Keratinocyte (primary cell): ENCODE measurements around the gene ARL3.

Experiments
- EZH2 ChIP-seq: IDR thresholded peaks from one replicate; pipeline ENCODE4 v1.6.1; 2012; ENCODE audit warnings: inconsistent platforms, mild to moderate bottlenecking, low read length, moderate library complexity
- TF ChIP-seq, protein P1 (sequence below), 3 experiments: IDR thresholded peaks in 1 of 3; conservative IDR thresholded peaks in 1 of 3; optimal IDR thresholded peaks in 1 of 3; 2 replicates in 2 of 3; 3 replicates in 1 of 3; pipeline versions ENCODE3 to v1.5.1; 2011; ENCODE audit warnings: low read length in 3 of 3, mild to moderate bottlenecking in 3 of 3, moderate library complexity in 2 of 3, control low read depth in 1 of 3, inconsistent platforms in 1 of 3; ENCODE audit not compliant: insufficient read depth in 2 of 3; ENCODE audit errors: extremely low read depth in 1 of 3

DNA sequence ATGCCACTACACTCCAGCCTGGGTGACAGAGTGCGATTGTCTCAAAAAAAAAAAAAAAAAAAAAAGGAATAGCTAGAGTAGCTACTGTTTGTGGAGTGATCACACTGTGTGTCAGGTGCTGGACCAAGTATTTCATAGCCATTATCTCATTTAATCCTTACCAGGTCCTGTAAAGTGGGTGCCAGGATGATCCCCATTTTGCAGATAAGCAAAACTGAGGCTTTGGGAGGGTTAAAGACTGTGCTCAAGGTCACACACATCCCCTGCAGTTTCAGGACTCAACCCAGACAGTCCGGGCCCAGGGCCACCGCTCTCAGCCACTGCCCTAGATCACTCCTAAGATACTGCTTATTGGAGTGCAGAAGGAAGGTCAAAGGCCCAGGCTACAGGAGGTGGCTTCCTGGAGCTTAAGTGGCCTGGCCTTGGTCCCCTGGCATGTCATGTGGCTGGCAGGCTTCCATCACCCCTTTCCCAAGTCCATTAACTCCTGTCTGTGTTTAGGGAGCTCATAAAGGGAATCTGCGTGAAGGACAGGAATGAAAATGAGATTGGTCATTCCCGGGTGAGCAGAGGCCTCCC is 17.1 kb upstream of the ARL3 start:
- TF ChIP-seq EZH2: no peak
- TF ChIP-seq, protein P1, sequence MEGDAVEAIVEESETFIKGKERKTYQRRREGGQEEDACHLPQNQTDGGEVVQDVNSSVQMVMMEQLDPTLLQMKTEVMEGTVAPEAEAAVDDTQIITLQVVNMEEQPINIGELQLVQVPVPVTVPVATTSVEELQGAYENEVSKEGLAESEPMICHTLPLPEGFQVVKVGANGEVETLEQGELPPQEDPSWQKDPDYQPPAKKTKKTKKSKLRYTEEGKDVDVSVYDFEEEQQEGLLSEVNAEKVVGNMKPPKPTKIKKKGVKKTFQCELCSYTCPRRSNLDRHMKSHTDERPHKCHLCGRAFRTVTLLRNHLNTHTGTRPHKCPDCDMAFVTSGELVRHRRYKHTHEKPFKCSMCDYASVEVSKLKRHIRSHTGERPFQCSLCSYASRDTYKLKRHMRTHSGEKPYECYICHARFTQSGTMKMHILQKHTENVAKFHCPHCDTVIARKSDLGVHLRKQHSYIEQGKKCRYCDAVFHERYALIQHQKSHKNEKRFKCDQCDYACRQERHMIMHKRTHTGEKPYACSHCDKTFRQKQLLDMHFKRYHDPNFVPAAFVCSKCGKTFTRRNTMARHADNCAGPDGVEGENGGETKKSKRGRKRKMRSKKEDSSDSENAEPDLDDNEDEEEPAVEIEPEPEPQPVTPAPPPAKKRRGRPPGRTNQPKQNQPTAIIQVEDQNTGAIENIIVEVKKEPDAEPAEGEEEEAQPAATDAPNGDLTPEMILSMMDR (optimal IDR thresholded peaks at IDR 0.05 in 1 of 3, IDR thresholded peaks at IDR 0.05 in 1 of 3, conservative IDR thresholded peaks at IDR 0.05 in 1 of 3; ENCODE audit: extremely low read depth in 1 of 3, insufficient read depth in 2 of 3, low read length in 3 of 3): no peak
